Measurements from ENCODE around the gene OR10AD1.
"Not testable (repeated sequence)": the region's sequence is repeated elsewhere in the genome, so short reads cannot be mapped to it uniquely, and the experiment has no call there.

OR10AD1 gene, protein sequence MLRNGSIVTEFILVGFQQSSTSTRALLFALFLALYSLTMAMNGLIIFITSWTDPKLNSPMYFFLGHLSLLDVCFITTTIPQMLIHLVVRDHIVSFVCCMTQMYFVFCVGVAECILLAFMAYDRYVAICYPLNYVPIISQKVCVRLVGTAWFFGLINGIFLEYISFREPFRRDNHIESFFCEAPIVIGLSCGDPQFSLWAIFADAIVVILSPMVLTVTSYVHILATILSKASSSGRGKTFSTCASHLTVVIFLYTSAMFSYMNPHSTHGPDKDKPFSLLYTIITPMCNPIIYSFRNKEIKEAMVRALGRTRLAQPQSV

DNA sequence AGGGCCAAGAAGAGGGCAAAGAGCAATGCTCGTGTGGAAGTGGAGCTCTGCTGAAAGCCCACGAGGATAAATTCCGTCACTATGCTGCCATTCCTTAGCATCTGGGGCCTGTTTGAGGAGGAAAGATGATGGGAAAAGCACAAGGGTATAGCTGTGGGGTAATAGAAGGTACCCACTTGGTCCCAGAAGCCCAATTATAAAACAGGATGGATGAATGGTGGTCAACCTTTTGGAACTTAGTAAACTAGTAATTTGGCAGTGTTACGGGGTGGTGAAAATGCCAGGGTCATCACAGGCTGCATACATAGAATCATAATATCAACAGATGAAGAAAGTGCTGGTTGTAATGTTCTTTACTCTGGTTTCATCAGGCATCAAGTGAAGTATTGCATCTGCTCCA is at the start of gene OR10AD1:
Gene OR10AD1, minus strand, starts transcription at position 101 of the 400 bp plus-strand sequence. Its CDS starts 0 bp downstream, at position 101.
- DNase-seq (ENCODE audit: low spot score): no peak

DNA sequence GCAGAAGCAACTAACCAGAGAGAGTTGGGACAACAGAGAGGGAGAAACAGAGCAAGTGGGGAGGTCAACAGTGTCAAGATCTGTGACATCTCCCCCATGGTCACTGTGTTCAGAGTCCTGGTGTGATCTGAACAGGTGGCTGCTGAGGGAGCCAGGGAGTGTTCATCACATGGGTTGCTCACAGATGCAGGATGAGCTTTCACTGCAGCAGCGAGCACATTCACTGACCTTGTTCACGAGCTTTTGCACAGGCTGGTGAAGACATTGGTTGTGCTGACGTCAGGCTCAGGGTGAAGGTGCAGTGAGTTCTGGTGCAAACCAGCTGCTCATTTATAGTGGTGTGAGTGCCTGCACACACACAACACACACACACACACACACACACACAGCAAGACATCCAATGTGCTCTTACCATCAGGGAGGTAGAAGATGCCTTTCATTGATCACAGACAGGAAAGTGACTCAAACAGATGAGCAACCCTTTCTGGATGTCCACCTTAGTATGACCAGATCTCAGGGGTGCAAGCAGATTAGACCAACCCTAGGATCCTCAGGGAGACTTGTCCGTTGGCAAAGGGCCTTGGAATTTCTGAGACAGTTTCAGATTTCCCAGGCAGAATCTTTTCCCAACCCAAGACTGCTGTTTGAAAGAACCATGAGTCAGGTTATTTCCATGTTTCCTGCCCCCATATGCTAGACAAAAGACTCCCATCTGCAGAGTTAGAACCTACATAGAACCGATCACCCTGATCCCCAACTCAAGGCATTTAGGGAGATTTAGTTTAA is 44.3 kb upstream of the OR10AD1 start:
- DNase-seq (ENCODE audit: low spot score): no peak

GRCh38 chr12:48237162-48237561 is 34.1 kb upstream of the OR10AD1 start:
- no peak for DNase-seq (ENCODE audit: low spot score)

DNA sequence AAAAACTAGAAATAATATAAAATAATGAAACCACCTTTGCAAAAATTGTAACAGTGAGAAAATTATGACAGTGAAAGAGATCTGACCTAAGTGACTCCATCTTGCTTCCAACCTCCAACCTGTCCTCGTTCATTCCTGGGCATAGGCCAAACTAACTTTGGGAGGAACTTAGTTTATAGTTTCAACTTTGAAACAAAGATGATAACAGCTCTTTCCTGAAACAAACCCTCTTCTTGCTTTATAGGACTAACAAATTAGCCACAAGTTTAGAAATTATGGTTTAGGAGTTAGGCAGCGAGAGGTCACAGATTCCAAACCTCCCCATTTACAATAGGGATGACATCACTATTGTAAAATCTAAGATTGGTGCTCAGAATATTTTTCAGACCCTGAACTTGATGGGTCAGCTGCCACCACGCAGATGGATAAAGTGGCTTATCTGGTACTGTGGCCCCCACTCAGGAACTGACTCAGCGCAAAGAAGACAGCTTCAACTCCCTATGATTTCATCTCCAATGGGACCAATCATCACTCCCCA is 32.8 kb upstream of the OR10AD1 start:
- no peak for DNase-seq (ENCODE audit: low spot score)

DNA sequence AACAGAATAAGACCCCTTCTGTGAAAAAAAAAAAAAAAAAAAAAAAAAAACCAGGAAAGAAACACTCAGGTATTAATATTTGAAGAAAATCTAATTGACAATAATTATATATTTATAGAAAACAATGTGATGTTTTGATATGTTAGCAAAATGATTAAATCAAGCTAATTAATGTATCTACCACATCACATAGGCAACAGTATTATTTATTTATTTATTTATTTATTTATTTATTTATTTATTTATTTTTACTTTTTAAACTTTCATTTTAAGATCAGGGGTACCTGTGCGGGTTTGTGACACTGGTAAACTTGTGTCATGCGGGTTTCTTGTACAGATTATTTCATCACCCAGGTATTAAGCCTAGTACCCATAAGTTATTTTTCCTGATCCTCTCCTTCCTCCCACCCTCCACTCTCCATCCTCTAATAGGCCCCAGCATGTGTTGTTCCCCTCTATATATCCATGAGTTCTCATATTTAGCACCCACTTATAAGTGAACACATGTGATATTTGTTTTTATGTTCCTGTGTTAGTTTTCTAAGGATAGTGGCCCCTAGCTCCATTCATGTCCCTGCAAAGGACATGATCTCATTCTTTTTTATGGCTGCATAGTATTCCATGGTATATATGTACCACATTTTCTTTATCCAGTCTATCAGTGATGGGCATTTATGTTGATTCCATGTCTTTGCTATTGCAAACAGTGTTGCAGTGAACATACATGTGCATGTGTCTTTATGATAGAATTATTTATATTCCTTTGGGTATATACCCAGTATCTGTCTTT is 28.3 kb upstream of the OR10AD1 start:
- DNase-seq (ENCODE audit: low spot score): not testable (repeated sequence)

GRCh38 chr12:48224533-48224932 is 21.4 kb upstream of the OR10AD1 start:
- DNase-seq (ENCODE audit: low spot score): not testable (repeated sequence)

GRCh38 chr12:48221645-48222044 is 18.6 kb upstream of the OR10AD1 start:
- no peak for DNase-seq (ENCODE audit: low spot score)

DNA sequence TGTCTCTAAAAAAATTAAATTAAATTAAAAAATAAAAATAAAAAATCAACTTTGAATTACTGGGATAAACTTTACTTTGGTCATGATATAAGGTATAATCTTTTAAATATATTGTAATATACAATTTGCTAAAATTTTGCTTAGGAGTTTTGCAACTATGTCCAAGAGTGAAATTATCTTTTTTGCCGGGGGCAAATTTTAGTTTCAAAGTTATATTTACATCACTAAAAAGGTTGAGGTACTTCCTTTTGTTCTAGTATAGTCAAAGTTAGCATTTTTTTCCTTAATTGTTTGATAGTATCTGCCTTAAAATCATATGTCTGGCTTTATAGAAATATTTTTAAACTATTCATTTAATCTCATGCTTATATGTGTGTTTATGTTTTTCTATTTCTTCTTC is 17.6 kb upstream of the OR10AD1 start:
- no peak for DNase-seq (ENCODE audit: low spot score)

DNA sequence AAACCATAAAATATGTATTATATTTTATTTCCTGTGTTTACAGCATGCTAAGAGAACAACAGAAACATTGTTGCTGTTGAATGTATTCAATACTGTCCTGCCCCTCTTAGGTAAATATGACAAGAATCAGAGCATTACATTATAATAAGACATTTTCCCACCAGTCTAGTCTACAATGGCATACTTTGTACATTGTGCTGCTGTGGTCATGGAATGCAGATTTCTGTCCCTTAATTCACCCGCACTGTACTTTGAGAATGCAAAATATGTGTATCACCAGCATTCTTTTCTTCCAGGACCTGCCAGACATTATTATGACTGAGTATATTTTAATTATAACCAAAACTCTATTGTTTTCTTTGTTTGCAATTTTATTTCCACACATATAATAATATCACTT is 16.5 kb upstream of the OR10AD1 start:
- no peak for DNase-seq (ENCODE audit: low spot score)

DNA sequence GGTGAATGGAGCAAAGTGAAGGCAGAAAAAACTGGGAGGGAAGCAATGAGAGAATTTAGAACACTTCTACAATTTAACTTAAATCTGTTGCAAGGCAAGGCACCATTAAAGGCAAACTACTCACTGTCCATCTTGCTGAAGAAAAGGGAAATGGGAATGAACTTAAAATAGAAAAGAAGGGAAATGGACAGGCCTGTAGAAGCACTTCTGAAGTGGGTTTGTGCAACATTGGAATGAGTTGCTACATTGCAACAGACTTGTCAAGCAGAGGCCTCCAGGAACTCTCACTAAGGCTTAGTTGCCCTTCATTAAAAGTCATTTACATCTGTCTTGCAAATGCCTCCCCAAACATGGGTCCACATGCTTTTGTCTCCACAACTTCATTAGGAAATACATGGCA is 13.7 kb upstream of the OR10AD1 start:
- DNase-seq (ENCODE audit: low spot score): no peak

- not testable (repeated sequence) for DNase-seq (ENCODE audit: low spot score)
These were observed 6.4 kb upstream of the OR10AD1 start for GRCh38 chr12:48209495-48209894.

DNA sequence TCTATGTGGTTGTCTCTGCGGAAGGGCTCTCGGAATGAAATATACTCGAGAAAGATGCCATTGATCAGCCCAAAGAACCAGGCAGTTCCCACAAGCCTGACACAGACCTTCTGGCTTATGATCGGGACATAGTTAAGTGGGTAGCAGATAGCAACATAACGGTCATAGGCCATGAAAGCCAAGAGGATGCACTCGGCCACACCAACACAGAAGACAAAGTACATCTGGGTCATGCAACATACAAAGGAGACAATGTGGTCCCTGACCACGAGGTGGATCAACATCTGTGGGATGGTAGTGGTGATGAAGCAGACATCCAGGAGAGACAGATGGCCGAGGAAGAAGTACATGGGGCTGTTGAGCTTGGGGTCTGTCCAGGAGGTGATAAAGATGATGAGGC is 326 bp downstream of the OR10AD1 start:
- no peak for DNase-seq (ENCODE audit: low spot score)

DNA sequence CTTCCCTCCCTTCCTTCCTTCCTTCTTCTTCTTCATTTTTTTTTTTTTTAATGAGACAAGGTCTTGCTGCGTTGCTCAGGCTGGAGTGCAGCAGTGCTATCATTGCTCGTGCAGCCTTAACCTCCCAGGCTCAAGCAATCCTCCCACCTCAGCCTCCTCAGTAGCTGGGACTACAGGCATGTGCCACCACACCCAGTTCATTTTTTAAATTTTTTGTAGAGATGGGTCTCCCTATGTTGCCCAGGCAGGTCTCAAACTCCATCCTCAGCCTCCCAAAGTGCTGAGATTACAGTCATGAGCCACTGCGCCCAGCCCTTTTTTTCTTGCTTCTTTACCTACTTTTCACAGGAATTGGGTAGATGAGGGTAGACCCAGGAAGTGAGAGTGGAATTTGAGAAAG is 1.6 kb downstream of the OR10AD1 start:
- DNase-seq (ENCODE audit: low spot score): no peak

GRCh38 chr12:48201091-48201490 is 2.0 kb downstream of the OR10AD1 start:
- DNase-seq (ENCODE audit: low spot score): no peak

DNA sequence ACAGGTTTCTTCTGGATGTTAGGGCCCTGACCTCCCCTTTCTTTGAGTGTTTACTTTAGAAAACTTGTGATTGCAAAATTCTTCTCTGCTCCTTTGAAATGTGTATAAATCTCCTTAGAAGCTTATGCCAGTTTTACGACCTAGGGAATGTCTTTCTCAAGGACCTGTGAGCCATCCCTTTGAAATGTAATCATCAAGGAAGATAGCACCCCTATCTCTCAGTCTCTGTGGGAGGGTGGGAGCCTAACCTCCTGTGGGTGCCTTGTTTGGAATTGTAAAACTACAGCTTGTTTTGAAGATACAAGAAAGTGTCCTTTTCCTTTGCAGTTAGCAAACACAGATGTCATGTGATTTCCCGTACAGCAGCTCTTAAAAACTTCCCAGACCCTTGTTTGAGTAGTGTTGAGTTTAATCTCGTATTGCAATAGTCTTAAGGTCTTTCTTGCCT is 3.3 kb downstream of the OR10AD1 start:
- DNase-seq (ENCODE audit: low spot score): no peak

GRCh38 chr12:48198985-48199384 is 4.1 kb downstream of the OR10AD1 start:
- DNase-seq (ENCODE audit: low spot score): no peak

DNA sequence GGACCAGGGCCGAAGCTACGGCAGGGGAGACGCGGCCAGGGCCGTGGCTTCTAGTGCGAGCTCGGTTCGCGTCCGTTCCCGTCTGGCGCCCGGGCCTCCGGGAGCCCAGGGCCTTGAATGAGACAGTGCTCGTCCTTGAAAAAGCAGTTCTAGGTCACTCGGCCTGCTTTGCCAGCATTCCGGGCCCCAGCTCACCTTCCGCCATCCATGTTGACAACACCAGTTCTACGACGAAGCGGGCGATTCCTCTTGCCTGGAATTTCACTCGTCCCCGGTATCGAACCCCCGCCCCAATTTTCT is 4.5 kb downstream of the OR10AD1 start:
- peak; percentile 61 for DNase-seq (ENCODE audit: low spot score)

DNA sequence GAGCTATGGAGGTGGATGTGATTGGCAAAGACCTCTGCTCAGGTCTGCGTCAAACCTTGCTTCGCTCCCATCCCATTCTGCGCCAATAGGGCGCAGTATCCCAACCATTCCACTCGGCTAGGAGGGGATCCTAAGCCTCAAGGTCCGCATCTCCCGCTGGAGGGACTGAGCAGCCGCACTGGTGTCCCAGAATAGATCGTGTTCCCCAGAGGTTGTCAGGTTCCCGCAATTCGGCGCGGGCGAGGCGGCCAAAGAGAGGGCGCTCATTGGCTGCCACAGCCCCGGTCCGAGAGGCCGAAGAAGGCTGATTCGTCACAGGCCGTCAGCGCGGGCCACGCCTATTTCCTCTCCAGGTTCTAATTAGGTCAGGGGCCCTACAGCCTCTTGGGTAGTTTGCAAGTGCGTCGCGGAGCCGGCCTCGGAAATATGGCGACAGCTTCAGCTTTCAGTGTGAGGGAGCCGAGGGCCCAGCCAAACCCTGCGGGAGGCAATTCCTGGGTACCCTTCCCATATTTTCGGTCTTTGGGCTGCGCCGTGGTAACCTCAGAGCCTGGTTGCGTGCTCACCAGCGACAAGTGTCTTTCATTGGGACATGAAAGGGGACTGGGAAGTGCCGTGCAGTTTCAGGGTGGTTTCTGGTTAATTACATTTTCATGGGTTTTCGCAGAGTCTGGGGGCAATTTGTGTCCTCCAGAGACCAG is 5.0 kb downstream of the OR10AD1 start:
- DNase-seq (ENCODE audit: low spot score): peak; percentile 96

DNA sequence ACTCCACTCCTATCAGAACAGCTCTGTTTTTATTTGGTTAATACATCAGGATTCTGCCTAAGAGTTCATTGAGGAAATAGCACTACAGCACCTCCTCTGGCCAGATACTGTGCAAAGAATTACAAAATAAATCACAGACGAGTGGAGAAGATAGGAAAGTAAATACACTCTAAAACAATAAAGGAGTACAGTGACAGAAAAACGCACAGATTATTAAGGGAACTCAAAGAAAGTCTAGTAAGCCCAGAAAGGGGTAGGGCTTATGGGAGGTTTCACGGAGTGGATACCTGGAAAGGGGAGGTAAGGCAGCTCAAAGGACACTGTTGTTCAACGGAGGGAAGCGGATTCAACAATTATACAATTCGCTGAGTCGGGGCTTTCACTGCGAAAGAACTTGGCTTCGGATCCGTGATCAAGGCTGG is 5.5 kb downstream of the OR10AD1 start:
- peak; percentile 46 for DNase-seq (ENCODE audit: low spot score)

DNA sequence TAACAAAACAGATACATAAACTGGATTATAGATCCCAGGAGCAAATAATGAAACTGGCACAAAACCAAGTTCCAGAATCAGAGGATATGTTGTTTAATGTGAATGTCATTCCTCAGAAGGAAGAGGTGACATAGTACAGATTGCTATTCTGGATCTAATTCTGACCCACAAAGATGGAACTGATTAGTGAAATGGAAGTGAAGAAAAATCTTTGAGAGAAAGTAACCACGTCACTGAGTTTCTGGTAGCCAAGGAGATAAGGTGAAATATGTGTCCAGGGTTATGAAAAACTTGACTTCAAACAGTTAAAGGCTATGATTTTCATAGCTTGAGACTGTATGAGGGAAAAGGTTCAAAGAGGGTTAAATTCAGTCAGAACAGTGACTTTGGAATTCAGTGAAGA is 8.3 kb downstream of the OR10AD1 start:
- DNase-seq (ENCODE audit: low spot score): no peak

- no peak for DNase-seq (ENCODE audit: low spot score)
These were observed 9.5 kb downstream of the OR10AD1 start for GRCh38 chr12:48193623-48194022.

DNA sequence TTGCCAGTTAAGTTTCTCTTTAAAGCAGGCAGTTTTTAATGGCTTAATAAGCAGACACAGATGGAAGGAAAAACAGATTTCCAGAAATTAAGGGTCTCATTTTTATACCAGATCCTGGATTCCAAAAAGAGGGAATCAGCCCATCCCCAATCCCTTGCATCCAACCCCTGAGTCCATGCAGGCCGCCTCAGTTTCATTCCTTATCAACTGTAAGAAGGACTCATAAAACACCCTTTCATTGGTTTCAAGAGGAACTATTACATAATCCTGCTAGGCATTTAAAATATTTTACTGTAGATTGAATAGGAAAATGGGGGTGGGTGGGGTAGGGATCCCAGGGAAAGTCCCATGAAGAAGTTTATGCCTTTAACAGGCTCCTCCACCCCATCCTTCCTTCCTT is 10.2 kb downstream of the OR10AD1 start:
- DNase-seq (ENCODE audit: low spot score): no peak
